Hematopoietic multipotent progenitor cell treated with erythropoietin and hydrocortisone succinate and interleukin-3 and kit ligand, for 15 days (in vitro differentiated cells): ENCODE data around the gene DPYSL5.
"Not testable (repeated sequence)": the region's sequence is repeated elsewhere in the genome, so short reads cannot be mapped to it uniquely, and the experiment has no call there.

Experiments
- DNase-seq: peaks from one replicate; pipeline ENCODE4 v3.0.0-alpha.2; 2015; ENCODE audit warnings: low spot score

Gene DPYSL5

DNA sequence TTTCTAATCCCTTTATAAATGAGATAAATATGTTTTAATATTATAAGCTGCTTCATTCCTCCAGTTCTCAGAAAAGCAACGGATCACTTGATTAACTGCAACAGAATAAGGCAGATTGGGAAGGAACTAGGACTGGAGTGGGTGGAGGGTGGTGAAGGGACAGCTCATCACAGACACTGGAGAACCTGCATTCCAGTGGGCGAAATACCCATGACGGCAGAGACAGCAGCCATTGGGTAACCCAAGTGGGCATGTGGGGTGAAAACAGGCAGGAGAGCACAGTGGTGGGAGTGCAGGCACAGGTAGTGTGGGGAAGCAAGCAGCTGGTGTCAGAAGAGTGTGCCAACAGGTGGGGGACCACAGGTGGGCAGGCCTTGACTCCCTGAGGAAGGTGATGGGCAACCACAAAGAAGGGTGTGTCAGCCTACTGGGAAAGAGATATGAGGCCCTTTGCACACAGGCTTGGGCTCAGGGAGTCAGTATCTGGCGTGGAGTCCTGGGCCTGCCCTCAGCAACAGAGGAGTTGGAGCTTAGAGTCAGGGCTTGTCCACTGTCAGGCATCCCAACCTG lies 27.2 kb downstream of the DPYSL5 start:
- no peak for DNase-seq

DNA sequence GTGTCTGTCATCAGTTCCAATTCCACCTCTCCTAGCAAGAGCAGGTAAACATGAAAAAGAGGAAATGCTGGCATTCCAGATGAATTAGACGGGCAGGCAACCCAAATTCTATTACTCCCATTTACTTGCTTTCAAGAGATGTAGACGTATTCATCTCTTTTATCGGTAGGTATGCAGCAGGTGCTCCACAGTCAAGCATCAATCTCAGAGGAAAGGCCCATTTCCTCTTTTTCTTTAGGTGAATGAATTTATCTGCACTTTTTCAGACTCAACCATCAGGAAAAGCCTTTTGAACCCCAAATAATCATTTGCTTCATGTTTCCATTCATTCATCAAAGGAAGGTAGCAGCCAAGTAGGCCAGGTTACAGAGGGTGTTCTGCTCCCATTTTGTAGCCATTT lies 27.9 kb downstream of the DPYSL5 start:
- no peak for DNase-seq

DNA sequence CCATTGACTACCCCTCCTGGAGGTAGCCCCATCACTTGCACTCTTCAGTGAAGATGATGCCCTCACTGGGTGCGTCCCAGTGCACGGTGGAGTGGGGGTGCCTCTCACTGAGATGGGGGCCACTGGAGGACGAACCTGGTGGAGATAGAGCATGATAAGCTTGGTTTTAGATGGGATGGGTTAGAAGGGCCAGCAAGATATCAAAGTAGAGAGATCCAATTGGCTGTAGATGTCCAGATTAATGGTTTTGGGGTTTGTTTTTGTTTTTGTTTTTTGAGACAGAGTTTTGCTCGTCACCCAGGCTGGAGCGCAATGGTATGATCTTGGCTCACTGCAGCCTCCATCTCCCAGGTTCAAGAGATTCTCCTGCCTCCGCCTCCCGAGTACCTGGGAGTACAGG lies 28.3 kb downstream of the DPYSL5 start:
- DNase-seq: no peak

DNA sequence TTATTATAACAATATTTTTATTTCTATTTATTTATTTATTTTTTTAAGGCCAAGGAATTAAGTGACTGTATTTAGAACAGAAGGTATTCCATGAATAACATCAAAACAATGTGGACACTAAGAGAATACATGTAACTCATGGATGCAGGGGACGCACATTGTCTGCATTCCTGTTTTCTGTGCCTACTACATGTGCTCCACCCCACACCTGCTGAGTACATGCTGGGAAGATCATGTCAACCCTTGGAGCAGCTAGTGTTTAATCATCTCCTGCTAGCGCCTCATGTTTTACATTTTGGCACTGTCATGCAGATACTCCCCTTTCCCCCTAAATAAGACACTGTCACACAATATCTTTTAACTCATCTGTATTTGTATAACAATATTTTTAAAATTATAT lies 29.3 kb downstream of the DPYSL5 start:
- no peak for DNase-seq

DNA sequence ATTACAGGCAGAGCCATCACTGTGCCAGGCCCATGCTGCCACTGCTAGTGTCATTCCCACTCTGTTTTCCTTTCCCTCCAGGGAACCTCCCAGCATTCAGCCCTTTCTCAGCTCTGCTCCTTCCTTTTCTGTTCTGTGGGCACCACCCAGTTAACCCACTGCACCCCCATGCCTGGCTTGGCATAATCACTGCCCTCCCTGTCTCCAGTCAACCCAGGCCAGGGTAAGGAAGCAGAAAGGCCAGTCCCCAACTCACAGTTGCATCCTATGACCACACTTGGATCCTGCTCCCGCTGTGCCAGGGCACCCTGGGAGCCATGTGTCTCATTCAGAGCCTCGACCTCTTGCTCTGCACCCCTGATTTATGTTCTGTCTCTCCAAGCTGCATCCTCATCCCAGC lies 32.2 kb downstream of the DPYSL5 start:
- DNase-seq: no peak

DNA sequence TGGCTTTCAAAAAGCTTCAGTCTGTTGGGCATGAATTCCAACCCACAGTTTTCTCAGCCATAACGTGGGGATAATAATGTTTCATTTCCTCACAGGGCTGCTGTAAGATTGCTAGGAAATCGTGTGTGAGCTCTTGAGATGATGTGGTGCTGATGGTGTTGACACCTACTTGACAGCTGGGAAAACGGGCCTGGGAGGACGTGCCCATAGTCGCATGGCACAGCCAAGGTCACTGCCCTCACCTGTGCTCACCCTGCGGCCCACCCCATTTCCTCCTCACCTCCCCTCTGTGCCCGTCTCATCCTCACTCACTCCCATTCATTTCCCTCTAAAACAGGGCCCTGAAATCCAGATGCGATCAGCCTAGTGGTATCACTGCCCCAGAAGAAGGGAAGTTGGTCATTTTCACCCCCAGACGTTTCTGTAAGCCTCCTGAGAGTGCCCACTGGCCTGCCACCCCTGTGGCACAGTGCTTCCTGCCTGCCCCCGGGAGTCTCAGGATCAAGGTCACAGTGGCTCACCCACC lies 33.0 kb downstream of the DPYSL5 start:
- no peak for DNase-seq

DNA sequence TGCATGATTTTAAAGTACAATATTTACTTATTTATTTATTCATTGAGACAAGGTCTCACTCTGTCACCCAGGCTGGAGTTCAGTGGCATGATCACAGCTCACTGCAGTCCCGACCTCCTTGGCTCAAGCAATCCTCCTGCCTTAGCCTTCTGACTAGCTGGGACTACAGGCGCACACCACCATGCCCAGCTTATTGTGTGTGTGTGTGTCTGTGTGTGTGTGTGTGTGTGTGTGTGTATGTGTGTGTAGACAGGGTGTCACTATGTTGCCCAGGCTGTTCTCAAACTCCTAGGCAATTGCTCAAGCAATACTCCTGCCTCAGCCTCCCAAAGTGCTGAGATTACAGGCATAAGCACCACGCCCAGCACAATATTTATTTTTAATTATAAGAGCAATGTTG lies 34.3 kb downstream of the DPYSL5 start:
- not testable (repeated sequence) for DNase-seq

DNA sequence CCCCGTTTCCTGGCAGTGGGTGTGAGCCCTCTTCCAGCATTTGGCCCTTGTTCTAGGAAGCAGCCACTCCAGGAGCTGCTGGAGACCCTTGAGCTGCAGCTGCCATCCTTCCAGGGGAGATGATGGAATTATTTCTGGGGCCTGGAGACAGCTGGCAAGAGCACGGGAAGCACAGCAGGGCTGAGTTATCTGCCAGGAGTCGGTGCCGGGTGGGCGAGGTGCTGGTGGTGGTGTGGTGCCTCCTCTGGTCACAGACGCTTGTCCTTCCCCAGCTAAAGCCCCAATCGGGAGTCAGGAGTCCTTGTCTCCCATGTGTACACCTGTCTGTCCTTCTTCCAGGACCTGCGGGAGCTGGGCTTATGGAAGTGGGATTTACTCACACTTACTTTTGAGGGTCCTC lies 36.0 kb downstream of the DPYSL5 start:
- DNase-seq: no peak

DNA sequence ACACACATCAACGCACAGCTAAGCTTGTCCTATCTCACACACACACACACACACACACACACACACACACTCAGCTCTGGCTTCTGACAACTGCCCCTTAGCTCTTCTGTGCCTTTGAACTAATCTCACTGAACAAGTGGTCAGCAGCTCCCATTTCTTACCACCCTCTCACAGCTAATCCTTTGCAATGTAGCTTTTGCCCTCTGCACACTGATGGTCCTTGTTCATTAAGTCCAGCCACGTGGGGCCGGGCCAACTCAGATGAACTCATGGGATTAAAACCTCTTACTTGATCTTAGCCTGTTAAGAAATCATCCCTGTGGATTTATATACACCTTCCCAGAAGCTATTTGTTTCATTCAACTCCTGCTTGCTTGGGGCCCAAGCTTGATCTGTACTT lies 36.6 kb downstream of the DPYSL5 start:
- no peak for DNase-seq

DNA sequence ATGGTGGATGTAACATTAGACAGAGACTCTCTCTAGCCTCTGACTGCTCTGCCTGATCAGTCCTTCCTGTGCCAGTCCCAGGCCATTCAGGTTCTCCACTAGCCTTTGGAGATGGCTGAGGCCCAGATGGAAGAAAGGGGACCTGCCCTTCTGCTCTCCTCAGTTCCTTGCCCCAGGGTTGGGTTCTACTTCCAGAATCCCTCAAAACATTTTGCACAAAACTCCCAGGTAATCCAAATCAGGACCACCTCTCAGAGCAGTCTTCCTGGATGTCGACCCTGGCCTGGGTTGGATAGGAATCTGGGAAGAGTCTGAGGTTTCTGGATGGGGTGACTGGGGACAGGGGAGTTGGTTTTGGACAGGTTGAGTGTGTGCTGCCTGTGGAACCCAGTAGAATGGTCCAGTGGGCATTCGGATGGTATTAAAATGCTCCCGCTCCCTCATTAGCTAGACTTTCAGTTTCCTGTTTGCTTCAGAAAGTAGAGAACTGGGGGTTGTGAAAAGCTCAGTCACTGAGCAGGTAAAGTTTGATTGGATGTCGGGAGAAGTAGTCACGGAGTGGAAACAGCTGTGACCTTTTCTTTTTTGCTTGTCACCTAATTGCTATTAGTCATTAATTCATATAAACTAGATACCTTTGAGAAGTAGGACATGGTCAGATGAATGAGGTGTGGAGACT lies 37.9 kb downstream of the DPYSL5 start:
- DNase-seq: no peak

DNA sequence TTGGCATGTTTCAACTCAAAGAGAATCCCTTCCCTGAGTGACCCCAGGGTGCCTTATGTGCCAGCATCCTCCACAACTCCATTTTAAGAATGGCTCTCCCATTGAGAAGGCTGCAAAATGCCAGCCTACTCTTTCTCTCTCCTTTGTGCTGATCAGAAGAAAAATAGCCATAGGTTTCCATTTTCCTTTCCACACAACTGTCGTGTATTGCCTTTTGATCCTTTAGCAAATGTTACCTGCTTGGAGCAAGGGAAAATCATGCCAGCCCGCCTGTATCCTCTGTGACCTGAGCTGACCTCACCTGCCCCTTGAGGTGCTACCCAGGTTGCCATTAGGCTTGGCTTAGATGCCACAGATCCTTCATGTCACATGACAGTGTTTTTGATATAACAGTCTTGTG lies 38.8 kb downstream of the DPYSL5 start:
- no peak for DNase-seq

DNA sequence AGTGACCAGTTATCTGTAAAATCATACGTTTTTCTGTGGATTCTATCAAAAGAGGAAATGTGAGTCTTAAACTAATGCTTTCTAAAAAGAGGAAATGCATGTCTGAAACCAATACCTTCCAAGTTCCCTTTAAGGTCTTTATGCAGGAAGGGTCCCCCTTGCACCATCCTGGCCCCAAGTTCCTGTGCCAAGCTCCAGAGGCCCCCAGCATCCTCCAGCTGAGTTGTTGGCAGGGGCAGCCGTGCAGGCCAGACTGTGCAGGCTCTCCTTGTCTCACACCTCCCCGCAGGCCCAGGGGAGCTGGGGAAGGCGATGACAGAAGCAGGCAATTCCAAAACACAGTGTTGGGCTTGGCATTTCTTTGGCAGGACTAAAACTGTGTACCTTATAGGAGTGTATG lies 39.2 kb downstream of the DPYSL5 start:
- DNase-seq: no peak

DNA sequence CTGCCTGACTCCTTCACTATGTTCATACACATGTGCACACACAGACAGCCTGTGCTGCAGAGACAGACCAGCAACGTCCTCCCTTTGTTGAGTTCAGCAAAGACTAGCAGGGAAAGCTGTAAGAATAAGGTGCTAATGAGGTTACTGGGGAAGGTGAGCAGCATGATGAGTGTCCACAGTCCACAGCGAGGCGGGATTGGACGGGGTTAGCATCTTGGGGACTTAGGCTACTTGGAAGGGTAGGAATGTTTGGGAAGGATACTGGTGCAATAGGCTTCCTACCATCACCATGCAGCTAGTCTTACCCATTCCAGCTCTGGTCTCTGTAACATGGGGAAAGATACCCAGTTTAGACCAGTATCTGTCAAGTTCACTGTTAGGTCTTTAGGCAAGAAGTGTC lies 41.9 kb downstream of the DPYSL5 start:
- no peak for DNase-seq

DNA sequence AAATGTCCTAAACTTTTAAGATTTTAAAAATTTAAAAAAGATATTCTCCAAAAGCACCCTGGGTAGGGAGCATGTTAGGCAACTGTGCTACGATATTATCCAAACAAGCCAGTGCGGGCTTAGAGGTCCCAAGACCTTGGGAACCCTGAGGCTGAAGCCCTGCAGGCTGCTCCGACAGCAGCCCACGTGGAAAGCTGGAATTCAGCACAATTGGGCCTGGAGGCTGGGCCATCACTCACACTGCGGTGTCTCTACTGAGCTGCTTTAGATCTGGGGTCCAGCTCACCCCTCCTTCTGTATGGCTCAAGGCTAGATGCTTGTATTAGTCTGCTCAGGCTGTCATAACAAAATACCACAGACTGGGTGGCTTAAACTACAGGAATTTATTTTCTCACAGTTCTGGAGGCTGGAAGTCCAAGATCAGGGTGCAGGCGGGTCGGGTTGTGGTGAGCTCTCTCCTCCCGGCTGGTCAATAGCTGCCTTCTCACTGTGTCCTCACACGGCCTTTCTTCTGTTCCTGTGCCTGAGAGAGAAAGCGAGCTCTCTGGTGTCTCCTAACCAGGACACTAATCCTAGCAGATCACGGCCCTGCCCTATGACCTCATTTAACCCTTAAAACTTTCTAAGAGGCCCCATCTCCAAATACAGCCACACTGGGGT lies 42.5 kb downstream of the DPYSL5 start:
- no peak for DNase-seq

DNA sequence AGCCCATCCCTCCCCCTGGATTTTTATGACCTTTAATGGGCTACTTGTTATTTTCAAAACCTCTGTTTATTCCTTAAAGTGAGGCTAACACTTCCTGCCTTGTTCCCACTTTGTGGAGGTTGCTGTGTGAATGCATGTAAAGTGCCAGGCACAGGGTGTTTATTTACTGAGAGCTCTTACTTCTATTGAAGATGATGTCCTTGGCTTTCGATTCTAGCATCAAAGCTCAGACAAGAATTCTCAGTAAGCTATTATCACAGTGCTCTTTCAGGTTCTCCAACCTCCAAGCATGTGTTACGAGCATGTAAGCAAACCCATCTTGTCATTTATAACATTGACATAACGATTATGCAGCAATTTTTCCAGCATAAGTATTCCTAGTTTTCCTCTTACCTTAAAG lies 44.2 kb downstream of the DPYSL5 start:
- DNase-seq: no peak

DNA sequence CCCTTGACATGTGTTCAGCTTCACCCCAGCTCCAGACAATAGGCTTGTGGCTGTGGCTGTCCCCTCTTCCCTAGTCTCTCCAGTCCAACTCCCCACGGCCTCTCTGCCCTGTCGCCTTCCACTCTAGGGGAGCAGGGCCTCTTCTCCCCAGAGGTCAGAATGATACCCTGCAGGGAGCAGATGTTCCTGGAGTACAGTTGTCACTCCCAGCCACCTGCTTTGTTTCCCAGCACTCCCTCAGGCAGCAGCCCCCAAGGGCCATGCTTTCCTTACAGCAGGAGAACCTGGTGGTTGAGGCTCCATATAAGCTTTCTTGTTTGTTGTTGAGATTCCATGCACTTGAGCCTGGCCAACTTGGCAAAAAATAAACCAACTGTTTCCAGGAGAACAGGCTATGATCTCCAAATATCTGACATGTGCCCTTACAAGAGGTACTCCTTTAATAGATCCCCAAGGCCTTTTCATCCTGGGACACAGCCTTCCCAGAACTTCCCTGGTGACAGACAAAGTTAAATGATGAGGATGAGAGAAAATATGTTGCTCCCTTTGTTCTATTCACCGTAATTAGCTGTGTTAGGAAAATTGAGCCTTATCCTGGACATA lies 45.1 kb downstream of the DPYSL5 start:
- no peak for DNase-seq

DNA sequence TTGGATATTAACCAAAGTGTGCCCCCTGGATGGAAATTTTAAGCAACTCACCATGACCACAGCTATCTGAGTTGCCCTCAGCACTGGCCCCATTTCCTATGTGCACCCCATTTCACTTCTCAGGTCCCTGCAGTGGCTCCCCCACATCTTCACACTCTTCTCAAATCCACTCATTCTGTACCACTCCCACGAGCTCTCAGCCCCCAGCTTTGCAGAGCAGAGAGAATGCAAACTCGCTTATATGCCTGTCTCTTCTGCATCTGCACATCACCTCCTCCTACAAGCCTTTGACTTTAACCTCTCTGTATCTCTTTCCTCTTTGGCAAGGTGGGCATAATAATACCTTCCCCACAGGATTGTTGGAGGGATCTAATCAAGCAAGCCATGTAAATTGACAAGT lies 46.2 kb downstream of the DPYSL5 start:
- no peak for DNase-seq

DNA sequence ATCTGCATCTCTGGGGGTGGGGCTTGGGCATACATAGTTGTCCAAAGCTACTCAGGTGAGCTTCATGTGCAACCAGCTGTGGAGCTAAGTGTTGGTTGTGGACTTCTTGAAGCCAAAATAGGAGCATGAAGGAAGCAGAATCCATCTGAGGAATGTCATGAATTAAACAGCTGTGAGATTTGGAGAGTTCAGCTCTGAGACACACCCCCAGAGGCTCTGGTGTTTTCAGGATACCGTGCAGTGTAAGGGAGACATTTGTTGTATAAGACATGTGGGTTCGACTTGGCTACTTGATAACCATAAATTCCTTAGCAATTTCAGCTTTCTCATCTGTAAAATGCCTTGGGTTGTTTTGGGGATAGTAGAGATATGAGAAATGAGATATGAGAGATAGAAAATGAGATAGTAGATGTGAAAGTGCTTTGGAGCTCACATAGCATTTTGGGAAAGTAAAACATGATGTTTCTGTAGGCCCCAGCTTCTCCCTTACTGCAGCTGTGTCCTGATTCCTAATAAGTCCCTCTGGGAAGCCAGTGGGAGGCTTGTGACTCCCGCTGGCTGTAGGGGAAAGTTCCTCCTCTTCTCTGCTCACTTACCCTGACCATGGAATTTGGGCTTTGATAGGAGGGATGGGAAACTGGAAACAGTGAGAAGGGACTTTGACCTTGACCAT lies 50.0 kb downstream of the DPYSL5 start:
- DNase-seq: no peak

DNA sequence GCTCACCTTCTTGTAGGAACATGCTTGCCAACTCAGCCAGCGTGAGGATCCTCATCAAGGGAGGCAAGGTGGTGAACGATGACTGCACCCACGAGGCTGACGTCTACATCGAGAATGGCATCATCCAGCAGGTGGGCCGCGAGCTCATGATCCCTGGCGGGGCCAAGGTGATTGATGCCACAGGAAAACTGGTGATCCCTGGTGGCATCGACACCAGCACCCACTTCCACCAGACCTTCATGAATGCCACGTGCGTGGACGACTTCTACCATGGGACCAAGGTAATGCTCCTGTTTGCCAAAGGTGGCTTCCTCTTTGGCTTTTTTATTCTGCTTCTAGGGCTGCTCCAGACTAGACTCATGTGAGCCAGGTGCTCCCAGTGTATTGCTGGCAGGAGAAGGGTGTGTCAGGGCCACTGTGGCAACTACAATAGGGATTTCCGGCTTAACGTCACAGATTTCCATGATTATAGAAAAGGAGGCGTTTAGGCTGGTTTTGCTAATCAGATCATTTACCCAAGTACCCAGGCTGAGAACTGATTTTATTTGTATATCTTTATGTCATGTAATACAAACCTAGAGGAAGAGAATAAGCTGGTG lies 50.6 kb downstream of the DPYSL5 start:
- no peak for DNase-seq

DNA sequence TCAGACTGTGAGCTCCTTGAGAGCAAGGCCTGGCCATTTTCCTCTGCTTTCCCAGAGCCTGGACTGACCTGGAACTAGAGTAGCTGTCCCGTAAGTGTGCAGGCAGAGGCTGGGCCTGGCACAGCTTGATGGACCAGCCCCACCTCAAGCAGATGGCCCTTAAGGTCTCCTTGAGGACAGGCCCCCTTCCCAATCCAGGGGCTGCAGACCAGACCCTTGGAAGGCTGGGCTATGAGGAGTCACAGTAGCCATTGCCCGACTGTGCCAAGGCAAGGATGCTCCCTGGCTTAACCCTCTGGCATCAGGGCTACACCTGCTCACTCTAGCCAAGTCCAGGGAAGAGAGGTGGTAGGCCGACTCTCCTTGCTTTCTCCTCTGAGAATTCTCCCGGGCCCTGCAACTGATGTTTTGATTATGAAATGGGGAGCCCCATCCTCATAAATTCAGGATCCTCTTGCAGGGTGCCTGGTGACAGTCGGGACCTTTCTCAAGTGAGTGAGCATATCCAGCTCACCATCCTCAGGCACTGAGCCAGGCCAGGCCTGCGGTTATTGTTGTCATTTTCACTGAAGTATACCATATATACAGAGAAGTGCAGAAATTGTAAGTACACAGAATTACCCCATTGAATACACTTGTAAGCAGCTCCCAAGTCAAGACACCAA lies 51.7 kb downstream of the DPYSL5 start:
- DNase-seq: no peak

DNA sequence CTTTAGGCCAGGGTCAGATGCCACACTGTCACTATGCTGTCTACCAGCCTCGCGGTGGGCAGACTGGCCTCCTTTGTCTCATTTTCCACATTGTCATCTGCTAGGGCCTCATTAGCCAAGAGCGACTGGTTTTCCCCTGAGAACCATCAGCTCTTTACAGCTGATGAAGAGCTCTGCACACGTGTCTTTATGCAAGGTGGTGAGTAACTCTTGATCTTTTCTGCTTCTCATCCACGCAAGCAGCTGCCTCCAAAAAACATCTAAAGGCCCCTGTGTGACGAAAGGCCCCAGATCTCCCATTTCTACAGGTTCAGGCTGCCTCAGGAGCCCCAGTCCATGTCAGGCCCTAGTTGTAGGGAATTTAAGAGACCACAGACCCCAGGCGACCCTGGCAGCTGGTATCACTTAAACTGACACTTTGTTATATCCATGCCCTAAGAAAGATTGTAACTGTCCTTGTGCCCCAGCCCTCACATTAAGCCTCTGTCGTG lies 52.9 kb downstream of the DPYSL5 start:
- no peak for DNase-seq
